Effector memory CD8-positive, alpha-beta T cell (primary cell): ENCODE data around the gene KIF22.

ENCODE experiments used
- ATAC-seq: fragments of 150-1000 bp; cut with Tn5 transposase; replicated peaks from 2 replicates; pipeline ENCODE4 v1.10.0; 2021; ENCODE audit warnings: mild to moderate bottlenecking, moderate library complexity
- DNase-seq, 3 experiments: peaks; one replicate each; pipeline ENCODE4 v3.0.0; 2021
- H3K27ac Mint-ChIP-seq, 2 donors: one replicate each; pipeline ENCODE4 v1.8.0; 2022; ENCODE audit warnings: mild to moderate bottlenecking in 2 of 2, mixed read lengths in 2 of 2, moderate library complexity in 2 of 2
- H3K27me3 Mint-ChIP-seq, 2 donors: one replicate each; pipeline ENCODE4 v1.8.0; 2022; ENCODE audit warnings: mixed read lengths in 2 of 2
- H3K36me3 Mint-ChIP-seq: one replicate; pipeline ENCODE4 v1.8.0; 2022; ENCODE audit warnings: mild to moderate bottlenecking, moderate library complexity, mixed read lengths; ENCODE audit not compliant: insufficient read depth
- H3K4me1 Mint-ChIP-seq, 2 donors: one replicate each; pipeline ENCODE4 v1.8.0; 2022; ENCODE audit warnings: low read depth in 2 of 2, mixed read lengths in 2 of 2
- H3K4me3 Mint-ChIP-seq, 2 donors: one replicate each; pipeline ENCODE4 v1.8.0; 2022; ENCODE audit warnings: mild to moderate bottlenecking in 2 of 2, mixed read lengths in 2 of 2, moderate library complexity in 2 of 2
- H3K9me3 Mint-ChIP-seq, 2 donors: one replicate each; pipeline ENCODE4 v1.8.0; 2022; ENCODE audit warnings: mixed read lengths in 2 of 2

Gene KIF22

GRCh38 chr16:29854520-29855100 is 64.1 kb downstream of the KIF22 start:
- no peak overlapping the region for H3K27ac Mint-ChIP-seq
- ATAC-seq (no peak), DNase-seq (no peak)
- H3K27me3 Mint-ChIP-seq = no peaks in the 10 kb centered on the region
- H3K4me1 Mint-ChIP-seq = peaks cover 0 to 1% of the 10 kb centered on the region in 2 donors
- H3K4me3 Mint-ChIP-seq = no peak overlapping the region
- no peaks in the 10 kb centered on the region for H3K9me3 Mint-ChIP-seq
- peaks cover 10% of the 10 kb centered on the region for H3K36me3 Mint-ChIP-seq
